A549 (cell line): ENCODE results near the gene LSS. TPM values are rescaled to one million over a fixed set of nuclear protein-coding genes. Genes with fewer than 3 reads are reported as not detected.

Experiments used
- ATAC-seq, 2 experiments: fragments of 200-7000 bp in 1 of 2; fragments of >200 bp in 1 of 2; cut with Nextera tagmentation in 1 of 2; cut with Tn5 transposase in 1 of 2; 3 replicates each; pipeline versions ENCODE4 v1.8.0 to v1.9.1; 2018 to 2020; ENCODE audit warnings: mild to moderate bottlenecking in 1 of 2, moderate library complexity in 1 of 2
- CTCF ChIA-PET: fragments of 300-600 bp; sonication (Branson Sonifier 250); formaldehyde crosslinking; extraction: SDS; loops from one replicate; lab custom pipeline; 2021; ENCODE audit warnings: antibody characterized with exemption, inconsistent platforms; lab: Yijun Ruan, JAX
- POLR2A ChIA-PET: fragments of 350-600 bp; formaldehyde crosslinking; extraction: SDS; loops from one replicate; lab custom pipeline; 2021; ENCODE audit warnings: antibody characterized with exemption, inconsistent platforms; lab: Yijun Ruan, JAX
- DNase-seq, 2 experiments: peaks; one replicate each; pipeline versions ENCODE4 v3.0.0 to v3.0.0-alpha.2; 2011 to 2016; ENCODE audit warnings: low read depth in 1 of 2, low spot score in 1 of 2
- FAIRE-seq: peaks from 2 replicates; lab custom pipeline; 2011; peaks lifted over from hg19 to GRCh38; lab: Jason Lieb, UNC
- H3K27ac ChIP-seq, 2 experiments: fragments of >200 bp; sonication (Bioruptor Twin); formaldehyde crosslinking; 3 replicates each; pipeline ENCODE4 v1.5.1; 2016 to 2017
- H3K4me1 ChIP-seq: fragments of >200 bp; sonication (Bioruptor Twin); formaldehyde crosslinking; 3 replicates; pipeline ENCODE4 v1.6.1; 2016
- H3K4me2 ChIP-seq: fragments of >200 bp; sonication (Bioruptor Twin); formaldehyde crosslinking; 3 replicates; pipeline ENCODE4 v1.6.1; 2016
- H3K4me3 ChIP-seq: fragments of >200 bp; sonication (Bioruptor Twin); formaldehyde crosslinking; 3 replicates; pipeline ENCODE4 v1.5.1; 2016
- H3K9me3 ChIP-seq: fragments of >200 bp; sonication (Bioruptor Twin); formaldehyde crosslinking; 3 replicates; pipeline ENCODE4 v1.6.1; 2016
- CBX8 ChIP-seq: fragments of 200-600 bp; sonication (generic); IDR thresholded peaks from 2 replicates; pipeline ENCODE4 v1.6.1; 2016
- CEBPB ChIP-seq, 2 experiments: fragments of >200 bp in 1 of 2; sonication (Bioruptor Twin) in 1 of 2; formaldehyde crosslinking in 1 of 2; IDR thresholded peaks; 2 replicates each; pipeline ENCODE4 v1.6.1; 2012 to 2016
- CHD2 ChIP-seq: fragments of 150-350 bp; IDR thresholded peaks from 2 replicates; pipeline ENCODE4 v1.6.1; 2014; ENCODE audit warnings: low read length; ENCODE audit not compliant: partially characterized antibody
- CHD4 ChIP-seq: fragments of 200-600 bp; sonication (generic); IDR thresholded peaks from 2 replicates; pipeline ENCODE4 v1.6.1; 2016; ENCODE audit warnings: antibody characterized with exemption, mild to moderate bottlenecking, borderline replicate concordance
- FOSL2 ChIP-seq, 2 experiments: fragments of 450-650 bp in 1 of 2; fragments of >200 bp in 1 of 2; sonication (Bioruptor Twin) in 1 of 2; formaldehyde crosslinking; IDR thresholded peaks; 2 replicates each; pipeline versions ENCODE4 v1.5.0 to v1.6.1; 2016 to 2020; ENCODE audit warnings: mild to moderate bottlenecking in 1 of 2, moderate library complexity in 1 of 2
- FOXS1 ChIP-seq: fragments of 250-450 bp; sonication (Bioruptor Pico); IDR thresholded peaks from 2 replicates; pipeline ENCODE4 v1.5.0; 2020; ENCODE audit warnings: mild to moderate bottlenecking, moderate library complexity
- HOXB5 ChIP-seq: fragments of 250-450 bp; sonication (Bioruptor Pico); IDR thresholded peaks from 2 replicates; pipeline ENCODE4 v1.5.0; 2020; ENCODE audit warnings: mild to moderate bottlenecking, moderate library complexity
- JUN ChIP-seq, 2 experiments: fragments of >200 bp; sonication (Bioruptor Twin); formaldehyde crosslinking; IDR thresholded peaks; 2 replicates in 1 of 2; 3 replicates in 1 of 2; pipeline ENCODE4 v1.6.1; 2016 to 2017
- KDM5A ChIP-seq: fragments of 200-600 bp; sonication (generic); IDR thresholded peaks from 2 replicates; pipeline ENCODE4 v1.6.1; 2016; ENCODE audit warnings: antibody characterized with exemption, mild to moderate bottlenecking
- NPAS2 ChIP-seq: fragments of 250-450 bp; sonication (Bioruptor Pico); IDR thresholded peaks from 2 replicates; pipeline ENCODE4 v1.8.0; 2022; ENCODE audit warnings: mild to moderate bottlenecking, moderate library complexity, borderline replicate concordance
- NR3C1 ChIP-seq: fragments of >200 bp; sonication (Bioruptor Twin); formaldehyde crosslinking; IDR thresholded peaks from 3 replicates; pipeline ENCODE4 v1.6.1; 2017
- PHF8 ChIP-seq: fragments of 200-600 bp; sonication (generic); IDR thresholded peaks from 2 replicates; pipeline ENCODE4 v1.6.1; 2016; ENCODE audit warnings: low read depth, mild to moderate bottlenecking, antibody characterized with exemption, moderate library complexity, borderline replicate concordance
- POLR2A ChIP-seq: IDR thresholded peaks from 2 replicates; pipeline ENCODE4 v1.6.1; 2012; ENCODE audit warnings: mild to moderate bottlenecking, low read length
- SMC3 ChIP-seq: fragments of >200 bp; sonication (Bioruptor Twin); formaldehyde crosslinking; IDR thresholded peaks from 3 replicates; pipeline ENCODE4 v1.6.1; 2018; ENCODE audit warnings: inconsistent platforms
- SREBF2 ChIP-seq: fragments of 450-650 bp; IDR thresholded peaks from 2 replicates; pipeline ENCODE4 v1.6.1; 2014; ENCODE audit warnings: mild to moderate bottlenecking, moderate library complexity
- ZC3H11A ChIP-seq: fragments of 450-650 bp; IDR thresholded peaks from 2 replicates; pipeline ENCODE4 v1.6.1; 2014; ENCODE audit warnings: antibody characterized with exemption, mild to moderate bottlenecking
- ZSCAN20 ChIP-seq: fragments of 250-450 bp; sonication (Bioruptor Pico); IDR thresholded peaks from 2 replicates; pipeline ENCODE4 v1.8.0; 2022; ENCODE audit warnings: mild to moderate bottlenecking, moderate library complexity
- WGBS: methylation state at CpG from one replicate; pipeline ENCODE4 v1.1.6; 2017; ENCODE audit errors: missing lambda C conversion rate; 5-methylcytosine and 5-hydroxymethylcytosine counted together
- polyA plus RNA-seq, 4 experiments: library from polyadenylated mRNA; depleted of rRNA in 3 of 4; stranded (reverse); fragments of >200 nt; fragmentation: RNase III in 1 of 4; extraction: RNeasy Plus Mini Kit Qiagen cat#74134 plus additional on column Dnase treatment in 1 of 4; gene quantifications; 2 replicates in 3 of 4; 3 replicates in 1 of 4; pipeline ENCODE4 v1.2.3, GENCODE V29; 2011 to 2017
- TF ChIP-seq, protein P1 (sequence below): fragments of 150-350 bp; IDR thresholded peaks from 2 replicates; pipeline ENCODE4 v1.6.1; 2014; ENCODE audit warnings: low read depth, mild to moderate bottlenecking, low read length
- TF ChIP-seq, protein P2 (sequence below): fragments of 250-450 bp; sonication (Bioruptor Pico); IDR thresholded peaks from 2 replicates; pipeline ENCODE4 v1.5.0; 2020; ENCODE audit warnings: low read depth, mild to moderate bottlenecking, moderate library complexity
- TF ChIP-seq, protein P3 (sequence below): fragments of >200 bp; sonication (Bioruptor Twin); formaldehyde crosslinking; IDR thresholded peaks from 3 replicates; pipeline ENCODE4 v1.6.1; 2016
- TF ChIP-seq, protein P4 (sequence below): fragments of 450-650 bp; IDR thresholded peaks from 2 replicates; pipeline ENCODE4 v1.6.1; 2014; ENCODE audit warnings: antibody characterized with exemption
- TF ChIP-seq, protein P5 (sequence below): fragments of 200-600 bp; sonication (generic); IDR thresholded peaks from 2 replicates; pipeline ENCODE4 v1.6.1; 2016; ENCODE audit warnings: antibody characterized with exemption, mild to moderate bottlenecking, moderate library complexity
- TF ChIP-seq, protein P6 (sequence below): fragments of >200 bp; sonication (Bioruptor Twin); formaldehyde crosslinking; IDR thresholded peaks from 2 replicates; pipeline ENCODE4 v1.6.1; 2016

The LSS gene
- polyA plus RNA-seq, 2 of the 4 experiments (the other 2 are of a cell fraction), result 9.5 to 22.0 TPM

DNA sequence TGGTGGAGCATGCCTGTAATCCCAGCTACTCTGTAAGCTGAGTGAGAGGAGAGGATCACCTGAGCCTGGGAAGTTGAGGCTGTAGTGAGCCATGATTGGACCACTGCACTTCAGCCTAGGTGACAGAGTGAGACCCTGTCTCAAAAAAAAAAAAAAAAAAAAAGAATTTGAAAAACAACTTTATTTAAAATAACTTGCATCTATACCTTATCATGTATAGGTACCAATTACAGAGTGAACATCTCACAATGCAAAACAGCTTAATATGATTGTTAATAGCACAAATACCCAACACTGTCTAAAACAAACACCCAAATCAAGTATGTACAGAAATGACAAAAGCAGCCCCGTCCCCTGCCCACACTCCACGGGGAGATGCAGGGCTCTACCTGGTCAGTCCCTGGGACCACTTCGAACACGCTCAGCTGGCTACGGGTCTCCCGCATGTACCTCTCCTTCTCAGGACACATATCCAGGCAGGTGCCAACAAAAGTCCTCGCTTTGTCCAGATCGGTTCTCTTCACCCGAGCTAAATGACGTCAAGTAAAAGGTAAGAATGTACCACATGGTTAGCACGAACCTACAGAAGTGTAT is 46.3 kb upstream of the LSS start (continued):
- TF ChIP-seq, protein P1, sequence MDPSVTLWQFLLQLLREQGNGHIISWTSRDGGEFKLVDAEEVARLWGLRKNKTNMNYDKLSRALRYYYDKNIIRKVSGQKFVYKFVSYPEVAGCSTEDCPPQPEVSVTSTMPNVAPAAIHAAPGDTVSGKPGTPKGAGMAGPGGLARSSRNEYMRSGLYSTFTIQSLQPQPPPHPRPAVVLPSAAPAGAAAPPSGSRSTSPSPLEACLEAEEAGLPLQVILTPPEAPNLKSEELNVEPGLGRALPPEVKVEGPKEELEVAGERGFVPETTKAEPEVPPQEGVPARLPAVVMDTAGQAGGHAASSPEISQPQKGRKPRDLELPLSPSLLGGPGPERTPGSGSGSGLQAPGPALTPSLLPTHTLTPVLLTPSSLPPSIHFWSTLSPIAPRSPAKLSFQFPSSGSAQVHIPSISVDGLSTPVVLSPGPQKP, result no peak
- no peak for TF ChIP-seq CHD2

DNA sequence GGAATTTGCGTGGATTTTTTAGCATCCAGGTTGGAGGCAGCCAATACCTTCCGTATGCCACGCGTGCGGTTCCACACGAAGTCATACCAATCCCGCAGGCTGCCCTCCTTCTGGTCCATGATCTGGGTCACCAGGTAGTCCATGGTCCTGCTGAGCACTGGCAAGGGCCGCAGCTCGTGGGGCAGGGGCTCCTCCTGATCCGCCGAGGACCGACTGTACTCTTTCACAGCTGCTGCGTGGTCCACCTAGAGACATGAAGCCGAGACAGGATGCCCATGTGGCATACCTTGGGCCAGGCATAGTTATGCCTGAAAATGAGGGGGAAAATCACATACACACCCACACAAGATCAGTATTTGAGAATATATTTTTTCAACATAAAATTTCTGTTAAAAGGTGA is 44.8 kb upstream of the LSS start:
- Histone ChIP-seq H3K4me3 (no peak overlapping the region), H3K4me2 (no peak overlapping the region), H3K4me1 (no peaks in the 10 kb centered on the region), H3K27ac (no peak overlapping the region), H3K9me3 (no peaks in the 10 kb centered on the region)
- WGBS, result 93% methylated on average over 14 of the region's 14 CpGs
- no peak for FAIRE-seq
- ATAC-seq, result no peak
- ChIA-PET CTCF (no interaction called here), POLR2A (no interaction called here)
- no peak for DNase-seq
- TF ChIP-seq ZSCAN20 (CRISPR knock-in tag), result no peak
- no peak for TF ChIP-seq SMC3
- TF ChIP-seq NPAS2 (CRISPR knock-in tag), result no peak
- no peak for TF ChIP-seq CHD4
- TF ChIP-seq CBX8, result no peak
- no peak for TF ChIP-seq KDM5A

DNA sequence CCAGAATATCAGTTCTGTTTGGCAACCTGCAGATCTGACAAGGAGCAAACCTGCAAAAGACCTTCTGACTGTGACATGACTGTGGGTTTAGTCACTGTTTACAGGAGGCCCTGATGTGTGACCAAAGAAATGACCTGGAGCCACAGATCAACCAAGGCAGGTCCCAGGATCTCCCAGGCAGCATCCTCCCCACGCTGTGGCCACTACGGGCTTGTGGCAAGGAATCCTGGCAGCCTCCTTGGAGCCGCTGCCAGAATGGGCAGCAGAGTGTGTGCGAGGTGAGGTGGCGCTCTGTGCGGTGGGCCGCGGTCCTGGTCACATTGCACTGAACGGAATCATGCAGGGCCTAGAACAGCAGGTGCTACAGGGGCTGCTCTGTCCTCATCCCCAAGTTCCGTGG is 40.9 kb upstream of the LSS start:
- Histone ChIP-seq H3K27ac (no peak overlapping the region), H3K4me2 (no peak overlapping the region), H3K4me1 (no peaks in the 10 kb centered on the region), H3K9me3 (no peaks in the 10 kb centered on the region), H3K4me3 (no peak overlapping the region)
- no peak for ATAC-seq
- TF ChIP-seq, protein P2, sequence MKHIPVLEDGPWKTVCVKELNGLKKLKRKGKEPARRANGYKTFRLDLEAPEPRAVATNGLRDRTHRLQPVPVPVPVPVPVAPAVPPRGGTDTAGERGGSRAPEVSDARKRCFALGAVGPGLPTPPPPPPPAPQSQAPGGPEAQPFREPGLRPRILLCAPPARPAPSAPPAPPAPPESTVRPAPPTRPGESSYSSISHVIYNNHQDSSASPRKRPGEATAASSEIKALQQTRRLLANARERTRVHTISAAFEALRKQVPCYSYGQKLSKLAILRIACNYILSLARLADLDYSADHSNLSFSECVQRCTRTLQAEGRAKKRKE (CRISPR knock-in tag), result no peak
- TF ChIP-seq SREBF2, result no peak
- TF ChIP-seq, protein P3, sequence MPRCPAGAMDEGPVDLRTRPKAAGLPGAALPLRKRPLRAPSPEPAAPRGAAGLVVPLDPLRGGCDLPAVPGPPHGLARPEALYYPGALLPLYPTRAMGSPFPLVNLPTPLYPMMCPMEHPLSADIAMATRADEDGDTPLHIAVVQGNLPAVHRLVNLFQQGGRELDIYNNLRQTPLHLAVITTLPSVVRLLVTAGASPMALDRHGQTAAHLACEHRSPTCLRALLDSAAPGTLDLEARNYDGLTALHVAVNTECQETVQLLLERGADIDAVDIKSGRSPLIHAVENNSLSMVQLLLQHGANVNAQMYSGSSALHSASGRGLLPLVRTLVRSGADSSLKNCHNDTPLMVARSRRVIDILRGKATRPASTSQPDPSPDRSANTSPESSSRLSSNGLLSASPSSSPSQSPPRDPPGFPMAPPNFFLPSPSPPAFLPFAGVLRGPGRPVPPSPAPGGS, result no peak
- no peak for TF ChIP-seq HOXB5 (CRISPR knock-in tag)
- TF ChIP-seq, protein P4, sequence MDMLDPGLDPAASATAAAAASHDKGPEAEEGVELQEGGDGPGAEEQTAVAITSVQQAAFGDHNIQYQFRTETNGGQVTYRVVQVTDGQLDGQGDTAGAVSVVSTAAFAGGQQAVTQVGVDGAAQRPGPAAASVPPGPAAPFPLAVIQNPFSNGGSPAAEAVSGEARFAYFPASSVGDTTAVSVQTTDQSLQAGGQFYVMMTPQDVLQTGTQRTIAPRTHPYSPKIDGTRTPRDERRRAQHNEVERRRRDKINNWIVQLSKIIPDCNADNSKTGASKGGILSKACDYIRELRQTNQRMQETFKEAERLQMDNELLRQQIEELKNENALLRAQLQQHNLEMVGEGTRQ, result no peak
- no peak for TF ChIP-seq POLR2A
- TF ChIP-seq CHD2, result no peak
- no peak for TF ChIP-seq ZC3H11A
- 89% methylated on average over 8 of the region's 10 CpGs for WGBS
- FAIRE-seq, result no peak
- POLR2A ChIA-PET, result no interaction called here
- CTCF ChIA-PET, result no interaction called here
- no peak for DNase-seq

DNA sequence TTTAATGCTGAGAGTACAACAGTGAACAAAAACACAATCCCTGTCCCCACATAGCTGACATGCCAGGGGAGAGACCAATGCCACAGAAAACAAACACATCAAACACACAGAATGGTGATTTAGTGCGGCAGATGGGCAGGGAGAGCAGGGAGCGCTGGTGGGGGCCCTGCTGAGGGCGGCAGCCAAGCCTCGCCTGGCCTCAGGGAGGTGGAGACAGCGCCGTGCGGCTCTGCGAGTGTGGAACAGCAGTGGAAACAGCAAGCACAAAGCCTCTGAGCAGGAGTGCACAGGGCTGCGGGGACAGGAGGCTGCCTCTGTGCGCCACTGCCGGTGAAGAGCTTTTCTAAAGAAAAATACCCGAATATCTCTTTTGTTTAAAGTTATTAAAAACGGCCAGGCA is 39.8 kb upstream of the LSS start:
- no peak for FAIRE-seq
- POLR2A ChIA-PET, result no interaction called here
- H3K9me3 ChIP-seq, result no peaks in the 10 kb centered on the region
- no peak overlapping the region for H3K4me3 ChIP-seq
- DNase-seq, result no peak
- TF ChIP-seq CEBPB (IDR thresholded peaks at IDR 0.05), result no peak
- TF ChIP-seq, protein P5, sequence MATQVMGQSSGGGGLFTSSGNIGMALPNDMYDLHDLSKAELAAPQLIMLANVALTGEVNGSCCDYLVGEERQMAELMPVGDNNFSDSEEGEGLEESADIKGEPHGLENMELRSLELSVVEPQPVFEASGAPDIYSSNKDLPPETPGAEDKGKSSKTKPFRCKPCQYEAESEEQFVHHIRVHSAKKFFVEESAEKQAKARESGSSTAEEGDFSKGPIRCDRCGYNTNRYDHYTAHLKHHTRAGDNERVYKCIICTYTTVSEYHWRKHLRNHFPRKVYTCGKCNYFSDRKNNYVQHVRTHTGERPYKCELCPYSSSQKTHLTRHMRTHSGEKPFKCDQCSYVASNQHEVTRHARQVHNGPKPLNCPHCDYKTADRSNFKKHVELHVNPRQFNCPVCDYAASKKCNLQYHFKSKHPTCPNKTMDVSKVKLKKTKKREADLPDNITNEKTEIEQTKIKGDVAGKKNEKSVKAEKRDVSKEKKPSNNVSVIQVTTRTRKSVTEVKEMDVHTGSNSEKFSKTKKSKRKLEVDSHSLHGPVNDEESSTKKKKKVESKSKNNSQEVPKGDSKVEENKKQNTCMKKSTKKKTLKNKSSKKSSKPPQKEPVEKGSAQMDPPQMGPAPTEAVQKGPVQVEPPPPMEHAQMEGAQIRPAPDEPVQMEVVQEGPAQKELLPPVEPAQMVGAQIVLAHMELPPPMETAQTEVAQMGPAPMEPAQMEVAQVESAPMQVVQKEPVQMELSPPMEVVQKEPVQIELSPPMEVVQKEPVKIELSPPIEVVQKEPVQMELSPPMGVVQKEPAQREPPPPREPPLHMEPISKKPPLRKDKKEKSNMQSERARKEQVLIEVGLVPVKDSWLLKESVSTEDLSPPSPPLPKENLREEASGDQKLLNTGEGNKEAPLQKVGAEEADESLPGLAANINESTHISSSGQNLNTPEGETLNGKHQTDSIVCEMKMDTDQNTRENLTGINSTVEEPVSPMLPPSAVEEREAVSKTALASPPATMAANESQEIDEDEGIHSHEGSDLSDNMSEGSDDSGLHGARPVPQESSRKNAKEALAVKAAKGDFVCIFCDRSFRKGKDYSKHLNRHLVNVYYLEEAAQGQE, result no peak
- TF ChIP-seq, protein P6, sequence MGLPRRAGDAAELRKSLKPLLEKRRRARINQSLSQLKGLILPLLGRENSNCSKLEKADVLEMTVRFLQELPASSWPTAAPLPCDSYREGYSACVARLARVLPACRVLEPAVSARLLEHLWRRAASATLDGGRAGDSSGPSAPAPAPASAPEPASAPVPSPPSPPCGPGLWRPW, result no peak
- TF ChIP-seq ZC3H11A, result no peak
- no peak for TF ChIP-seq FOSL2 (IDR thresholded peaks at IDR 0.05)
- TF ChIP-seq FOSL2 (CRISPR knock-in tag; IDR thresholded peaks at IDR 0.05), result no peak
- no peak for TF ChIP-seq CHD4
- no peak for TF ChIP-seq NR3C1
- no peak for TF ChIP-seq PHF8
- no peak for TF ChIP-seq FOXS1 (CRISPR knock-in tag)
- TF ChIP-seq JUN (IDR thresholded peaks at IDR 0.05), result no peak
- H3K4me1 ChIP-seq, result no peaks in the 10 kb centered on the region
- no peak for ATAC-seq
- H3K4me2 ChIP-seq, result no peak overlapping the region
- CTCF ChIA-PET, result interaction anchor here (0.7 to 1.7 kb wide), 2 partner anchors 17 to 46 kb away, joined by 3 to 5 read pairs; partner anchors contain the start of genes MCM3AP and YBEY
- no peak overlapping the region for H3K27ac ChIP-seq
- 93% methylated on average over 13 of the region's 13 CpGs for WGBS
